GM21381 (cell line): ENCODE data around the gene DKK3.

Experiments
- ATAC-seq: cut with Tn5 transposase; IDR thresholded peaks from one replicate; pipeline ENCODE4 v1.9.1; 2021; ENCODE audit warnings: mild to moderate bottlenecking, moderate library complexity; ENCODE audit not compliant: unreplicated experiment

DKK3 gene

DNA sequence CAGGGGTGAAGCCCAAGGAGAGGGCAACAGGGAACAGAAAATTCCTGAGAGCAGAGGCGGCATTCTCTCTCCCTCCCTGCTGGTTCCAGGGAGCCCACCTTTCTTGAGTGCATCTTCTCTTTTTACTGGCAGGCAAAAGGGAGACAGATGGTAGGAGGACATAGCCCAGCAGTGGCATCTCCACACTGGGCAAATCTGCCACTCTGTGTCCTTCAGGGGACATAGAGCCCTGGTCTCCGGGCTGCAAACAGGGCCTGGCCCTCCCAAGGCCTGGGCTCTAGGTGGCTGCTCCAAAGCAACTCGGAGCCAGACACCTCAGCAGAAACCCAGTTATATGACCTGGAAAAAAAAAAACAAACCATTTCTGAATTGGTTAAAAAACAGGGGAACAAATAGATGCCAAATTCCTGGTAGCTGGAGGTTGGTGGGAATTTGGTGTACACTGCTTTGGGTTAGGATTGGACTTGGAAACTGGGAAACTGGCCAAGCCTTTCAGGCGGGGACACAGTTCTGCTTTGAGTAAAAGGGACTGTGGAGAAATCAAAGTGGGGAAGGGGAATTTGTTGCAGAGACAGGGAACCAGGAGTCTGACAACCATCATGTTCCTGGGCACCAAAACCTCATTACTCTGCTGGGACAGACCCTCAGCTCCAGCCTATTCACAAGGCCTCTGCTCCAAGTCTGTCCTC, 23.6 kb upstream of the DKK3 start:
- ATAC-seq: no peak

DNA sequence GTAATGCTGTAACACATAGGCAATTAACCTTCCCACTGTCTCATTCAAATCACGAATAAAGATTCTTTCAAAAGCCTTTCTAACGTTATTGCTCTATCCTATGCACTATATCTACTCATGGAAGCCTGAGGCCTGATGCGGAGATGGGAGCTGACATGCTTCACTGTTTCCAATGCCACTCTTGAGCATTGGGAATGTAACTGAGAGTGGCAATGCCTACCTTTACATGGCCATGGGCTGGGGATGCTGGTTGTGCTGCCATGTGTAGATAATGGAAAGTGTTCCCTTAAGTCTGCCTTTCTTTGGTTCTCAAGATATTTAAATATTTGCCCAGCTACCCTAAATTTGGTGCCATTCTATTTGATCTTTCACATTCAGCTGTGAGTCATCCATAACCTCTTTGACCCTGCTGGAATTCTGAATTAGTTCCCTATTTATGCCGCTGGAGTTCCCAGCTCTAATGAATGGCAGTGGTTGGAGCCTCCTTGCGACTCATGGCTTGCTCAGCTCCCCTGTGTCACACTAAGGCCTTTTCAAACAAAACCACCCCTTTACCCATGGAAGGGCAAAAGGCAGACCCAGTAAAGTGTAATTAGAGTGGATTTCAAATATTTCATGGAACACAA, 21.4 kb upstream of the DKK3 start:
- no peak for ATAC-seq

DNA sequence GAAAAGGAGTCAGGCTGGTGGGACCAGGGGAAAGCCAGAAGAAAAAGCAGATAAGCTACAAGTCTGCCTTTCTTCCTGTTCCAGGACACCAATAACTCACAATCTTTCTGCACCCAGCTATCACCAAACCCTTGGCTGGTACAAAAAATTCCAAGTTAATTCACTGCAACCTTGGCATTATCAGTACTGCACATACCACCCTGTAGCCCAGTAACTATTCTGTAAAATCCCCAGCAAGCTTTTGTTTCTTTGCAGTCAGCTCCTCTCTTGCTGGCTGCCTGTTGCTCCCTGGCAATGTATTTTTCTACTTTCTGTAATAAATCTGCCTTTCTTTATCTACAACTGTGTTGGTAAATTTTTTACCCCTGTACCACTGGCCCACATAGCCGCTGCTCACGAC, 20.7 kb upstream of the DKK3 start:
- ATAC-seq: no peak

DNA sequence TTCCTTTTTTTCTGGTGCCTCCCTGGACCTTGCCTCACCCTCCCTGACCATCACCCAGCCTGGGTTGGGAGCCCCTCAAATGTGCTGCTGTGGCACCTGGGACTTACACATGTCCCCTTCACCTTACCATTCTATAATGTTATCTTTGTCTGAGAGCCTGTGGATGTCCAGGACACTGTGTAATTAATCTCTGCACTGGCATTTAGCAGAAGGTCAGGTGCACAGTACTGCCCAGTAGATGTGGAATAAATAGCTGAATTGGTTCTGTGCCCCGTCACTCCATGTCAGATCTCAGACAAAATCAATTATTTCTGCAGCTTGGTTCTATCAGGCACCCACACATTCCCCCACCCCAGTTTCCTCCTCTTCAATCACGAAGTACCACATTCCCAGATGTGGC, 19.9 kb upstream of the DKK3 start:
- ATAC-seq: no peak

DNA sequence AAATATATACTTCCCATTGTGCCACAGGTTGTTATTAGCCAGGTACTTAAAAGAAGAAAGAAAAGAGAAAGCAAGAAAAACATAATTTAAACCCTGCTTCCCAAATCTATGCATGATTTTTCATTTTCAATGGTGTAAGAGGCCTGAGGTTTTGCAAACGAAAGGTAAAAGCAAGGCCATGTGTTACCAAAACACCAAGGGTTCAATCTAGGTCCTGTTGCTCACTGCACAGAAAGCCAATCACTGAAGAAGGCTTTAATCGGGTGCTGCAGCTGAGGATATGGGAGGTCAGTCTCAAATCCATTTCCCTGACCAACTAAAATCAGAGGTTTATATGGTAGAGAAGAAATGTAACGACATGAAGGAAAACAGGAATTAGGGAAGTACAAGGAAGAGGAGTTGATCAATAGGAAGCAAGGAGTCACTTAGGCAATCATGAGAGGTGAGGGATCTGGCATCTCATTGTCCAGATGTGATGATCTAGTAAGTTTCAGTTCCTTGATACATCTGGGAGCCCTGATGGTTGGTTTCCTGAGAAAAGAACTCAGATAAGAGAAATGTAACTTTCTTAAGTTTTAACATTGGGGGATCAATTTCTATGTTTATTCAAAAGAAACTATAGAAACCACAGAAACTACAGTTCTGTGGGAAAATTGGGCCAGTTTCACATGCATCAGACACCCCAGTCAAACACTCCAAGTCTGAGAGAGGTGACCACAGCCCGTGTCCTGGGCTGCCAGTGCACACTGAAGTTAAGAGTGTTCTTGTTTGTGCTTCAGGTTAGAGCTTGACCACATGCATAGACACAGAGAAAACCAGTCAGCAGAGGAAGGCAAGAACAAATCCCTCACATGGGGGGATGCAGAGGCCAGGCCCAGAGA, 18.1 kb upstream of the DKK3 start:
- ATAC-seq: peak; percentile 66

DNA sequence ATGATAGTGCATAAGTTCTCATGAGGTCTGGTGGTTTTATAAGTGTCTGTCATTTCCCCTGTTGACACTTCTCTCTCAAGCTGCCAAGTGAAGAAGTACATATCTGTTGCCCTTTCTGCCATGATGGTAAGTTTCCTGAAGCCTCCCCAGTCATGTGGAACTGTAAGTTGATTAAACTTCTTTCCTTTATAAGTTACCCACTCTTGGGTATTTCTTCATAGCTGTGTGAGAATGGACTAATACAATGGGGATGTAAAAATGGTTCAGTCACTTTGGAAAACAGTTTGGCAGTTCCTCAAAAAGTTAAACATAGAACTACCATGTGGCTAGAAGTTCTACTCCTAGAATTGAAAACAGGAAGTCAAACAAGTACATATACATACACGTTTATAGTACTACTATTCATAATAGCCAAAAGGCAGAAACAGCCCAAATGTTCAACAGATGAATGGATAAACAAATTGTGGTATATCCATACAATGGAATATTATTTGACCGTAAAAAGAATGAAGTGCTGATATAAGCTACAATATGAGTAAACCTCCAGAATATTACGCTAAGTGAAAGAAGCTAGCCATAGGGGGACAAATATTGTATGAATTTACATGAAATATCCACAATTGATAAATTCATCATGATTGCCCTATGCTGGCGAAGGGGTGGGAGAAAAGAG, 16.0 kb upstream of the DKK3 start:
- no peak for ATAC-seq

DNA sequence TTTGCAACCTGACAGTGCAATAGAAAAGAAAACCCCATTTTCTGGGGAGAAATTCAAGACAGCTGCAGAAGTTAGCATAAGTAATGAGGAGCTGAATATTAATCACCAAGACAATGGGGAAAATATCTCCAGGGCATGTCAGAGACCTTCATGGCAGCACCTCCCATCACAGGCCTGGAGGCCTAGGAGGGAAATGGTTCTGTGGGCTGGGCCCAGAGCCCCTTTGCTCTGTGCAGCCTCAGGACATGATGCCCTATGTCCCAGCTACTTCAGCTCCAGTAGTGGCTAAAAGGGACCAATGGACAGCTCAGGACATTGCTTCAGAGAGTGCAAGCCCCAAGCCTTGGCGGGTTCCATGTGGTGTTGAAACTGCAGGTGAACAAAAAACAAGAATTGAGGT, 14.6 kb upstream of the DKK3 start:
- no peak for ATAC-seq

DNA sequence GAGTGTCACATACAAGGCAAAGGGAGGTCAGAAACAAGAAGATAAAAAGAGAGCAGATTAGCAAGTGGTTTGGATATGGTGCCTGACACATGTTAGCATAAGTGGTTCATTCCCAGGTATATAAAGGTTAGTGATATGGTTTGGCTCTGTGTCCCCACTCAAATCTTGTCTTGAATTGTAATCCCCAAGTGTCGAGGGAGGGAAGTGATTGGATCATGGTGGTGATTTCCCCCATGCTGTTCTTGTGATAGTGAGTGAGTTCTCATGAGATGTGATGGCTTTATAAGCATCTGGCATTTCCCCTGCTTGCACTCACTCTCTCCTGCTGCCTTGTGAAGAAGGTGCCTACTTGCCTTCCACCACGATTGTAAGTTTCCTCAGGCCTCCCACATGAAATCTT, 12.1 kb upstream of the DKK3 start:
- no peak for ATAC-seq

DNA sequence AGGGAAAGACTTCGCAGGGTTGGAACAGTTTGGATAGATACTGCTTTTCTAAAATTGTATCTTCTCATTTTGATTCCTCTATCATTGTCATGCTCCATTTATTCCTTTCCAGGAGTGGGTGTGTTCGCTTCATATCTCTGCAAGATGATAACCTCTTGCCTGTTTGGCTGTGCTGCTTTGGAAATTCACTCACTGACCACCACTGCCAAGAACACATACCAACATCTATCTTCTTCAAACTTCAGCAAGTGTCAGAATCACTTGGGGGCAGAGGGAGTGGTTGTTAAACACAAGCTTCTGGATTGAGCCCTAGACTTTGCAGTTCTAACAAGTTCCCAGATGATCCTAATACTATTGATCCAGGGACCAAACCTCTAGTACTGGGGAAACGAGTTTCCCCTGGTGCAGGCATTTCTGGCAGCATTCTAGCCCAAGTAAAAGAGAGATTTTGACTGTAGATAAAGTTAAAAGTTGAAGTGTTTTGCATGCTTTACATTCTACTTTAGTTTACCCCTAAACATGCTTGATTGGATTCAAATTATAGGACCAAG, 11.5 kb upstream of the DKK3 start:
- no peak for ATAC-seq

DNA sequence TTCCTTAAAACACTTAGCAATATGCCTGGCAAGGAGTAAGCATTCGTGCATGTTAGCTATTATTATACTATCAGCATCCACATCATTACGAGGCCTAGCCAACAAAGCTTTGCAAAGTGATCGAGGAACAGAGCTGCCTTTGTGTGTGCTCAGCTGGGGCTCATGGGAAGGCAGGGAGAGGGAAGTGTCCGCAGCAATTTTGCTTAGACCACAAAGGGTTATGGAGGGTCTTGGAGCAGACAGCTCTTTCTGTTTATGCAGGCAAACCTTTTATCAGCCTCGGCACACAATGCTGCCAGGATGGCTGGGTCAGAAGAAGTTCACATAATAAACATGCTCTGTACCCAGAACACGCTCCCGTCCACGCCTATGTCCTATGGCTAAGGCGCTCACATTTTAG, 10.9 kb upstream of the DKK3 start:
- ATAC-seq: no peak

DNA sequence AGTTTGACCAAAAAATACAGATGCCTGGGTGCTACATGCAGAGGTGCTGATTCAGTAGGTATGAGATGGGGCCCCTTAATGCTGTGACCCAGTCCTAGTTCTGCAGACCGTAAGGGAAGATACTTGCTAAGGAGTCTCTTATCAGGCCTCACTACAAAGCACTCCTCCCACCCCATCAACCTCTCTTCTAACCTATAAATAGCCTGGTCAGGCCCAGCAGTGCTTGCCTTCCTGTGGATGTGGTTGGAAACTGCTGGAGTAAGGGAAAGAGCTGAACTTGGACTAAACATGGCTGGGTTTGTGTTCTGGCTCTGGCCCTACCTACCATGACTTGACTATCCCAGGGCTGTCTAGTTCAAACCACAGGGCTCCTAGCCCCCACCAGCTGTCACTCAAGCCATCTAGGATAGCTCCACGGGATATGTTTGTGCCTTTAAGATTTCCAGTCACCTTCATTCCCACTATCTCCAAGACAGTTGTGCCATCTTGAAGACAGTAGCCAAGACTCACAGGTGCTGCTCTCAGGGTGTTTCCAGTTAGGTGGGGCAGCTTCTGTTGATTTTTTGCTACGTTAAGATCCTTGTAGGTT, 9.5 kb upstream of the DKK3 start:
- no peak for ATAC-seq

DNA sequence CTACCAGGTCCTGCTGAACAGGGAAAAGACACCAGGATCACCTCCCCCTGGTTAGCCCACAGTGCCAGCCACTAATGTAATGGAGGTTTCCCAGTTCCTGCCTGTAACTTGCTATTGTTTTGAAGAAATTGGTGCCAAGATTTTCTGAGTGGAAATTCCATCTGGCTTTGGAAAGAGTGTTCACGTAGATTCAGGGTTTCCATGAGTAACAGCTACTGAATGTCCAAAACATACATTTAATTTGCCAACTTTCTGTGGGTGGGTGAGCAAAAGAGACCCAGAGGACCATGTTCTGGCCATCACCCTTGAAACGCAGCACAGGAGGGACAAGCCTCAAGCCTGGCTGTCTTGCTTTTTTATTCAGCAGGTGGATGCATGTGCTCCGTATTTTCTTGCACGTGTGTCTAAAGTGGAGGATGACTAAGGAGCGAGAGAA, 8.8 kb upstream of the DKK3 start:
- ATAC-seq: no peak

DNA sequence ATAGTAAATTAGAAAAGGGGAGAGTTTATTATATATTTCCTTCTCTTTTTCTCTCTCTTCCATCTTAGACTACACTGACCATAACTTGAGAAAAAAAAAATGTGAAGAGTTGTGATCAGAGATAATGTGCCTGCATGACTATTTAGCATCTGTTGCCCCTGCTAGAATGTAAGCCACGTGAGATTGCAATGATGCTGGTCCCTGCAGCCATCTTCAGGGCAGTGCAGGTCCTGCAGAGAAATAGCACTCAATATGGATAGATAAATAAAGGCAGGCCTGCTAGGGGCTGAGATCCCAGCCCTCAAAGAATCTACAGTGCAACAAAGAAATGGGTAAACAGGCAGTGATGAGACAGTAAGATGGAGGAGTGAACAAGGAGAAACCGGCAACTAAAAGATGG, 7.8 kb upstream of the DKK3 start:
- no peak for ATAC-seq

DNA sequence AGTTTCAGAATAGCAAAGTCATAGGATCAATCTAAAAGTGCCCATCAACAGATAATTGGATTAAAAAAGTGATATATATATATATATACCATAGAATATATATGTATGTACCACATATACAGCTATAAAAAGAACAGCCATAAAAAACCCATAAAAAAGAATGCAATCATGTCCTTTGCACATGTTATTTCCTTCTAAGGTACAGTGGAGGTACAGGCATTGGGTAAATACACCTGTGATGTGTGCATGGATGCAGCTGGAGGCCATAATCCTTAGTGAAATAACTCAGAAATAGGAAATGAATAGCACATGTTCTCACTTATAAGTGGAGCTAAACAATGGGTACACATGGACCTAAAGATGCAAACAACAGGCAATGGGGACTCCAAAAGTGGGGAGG, 7.1 kb upstream of the DKK3 start:
- no peak for ATAC-seq

DNA sequence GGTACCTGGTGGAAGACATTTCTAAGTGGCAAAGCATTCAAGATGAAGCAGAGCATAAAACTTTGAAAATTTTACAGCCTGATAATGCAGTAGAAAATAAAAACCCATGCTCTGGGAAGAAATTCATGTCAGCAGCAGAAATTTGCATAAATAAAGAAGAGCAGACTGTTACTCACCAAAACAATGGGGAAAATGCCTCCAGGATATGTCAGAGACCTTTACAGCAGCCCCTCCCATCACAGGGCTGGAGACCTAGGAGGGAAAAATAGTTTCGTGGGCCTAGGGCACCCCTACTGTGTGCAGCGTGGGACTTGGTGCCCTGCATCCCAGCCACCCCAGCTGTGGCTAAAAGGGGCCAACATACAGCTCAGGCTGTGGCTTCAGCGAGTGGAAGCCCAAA, 5.4 kb upstream of the DKK3 start:
- no peak for ATAC-seq

DNA sequence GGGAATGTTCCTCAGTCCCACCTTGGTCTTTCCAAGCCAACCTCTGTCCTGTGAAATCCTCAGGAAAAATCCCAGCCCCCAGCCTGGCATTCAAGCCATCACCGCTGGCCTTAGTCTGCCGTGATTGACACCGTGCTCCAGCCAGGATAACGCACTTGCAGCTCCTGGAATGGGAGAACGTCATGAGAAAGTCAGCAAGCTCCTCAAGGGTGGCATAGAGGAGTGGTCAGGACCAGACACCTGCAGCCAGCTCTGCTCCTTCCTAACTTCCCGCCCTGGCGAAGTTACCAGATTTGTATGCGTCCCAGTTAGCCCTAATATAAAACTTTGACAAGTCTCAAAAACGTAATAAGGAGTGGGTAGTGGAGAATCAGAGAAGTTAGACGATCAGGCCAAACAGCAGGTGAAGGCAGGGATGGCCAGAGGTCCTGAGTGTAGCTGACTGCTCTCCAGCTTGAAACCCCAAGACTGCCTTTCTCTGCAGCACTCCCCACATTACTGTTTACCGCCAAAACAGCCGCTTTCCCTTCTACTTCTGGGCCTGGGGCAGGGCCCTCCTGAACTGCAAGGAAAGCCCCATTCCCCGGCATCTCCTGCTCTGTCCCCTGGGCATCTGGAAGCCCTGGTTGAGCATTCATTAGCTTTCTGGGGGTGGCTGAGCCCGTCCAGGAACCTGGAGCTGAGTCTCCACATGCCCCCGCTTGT, 1.3 kb upstream of the DKK3 start:
- no peak for ATAC-seq

DNA sequence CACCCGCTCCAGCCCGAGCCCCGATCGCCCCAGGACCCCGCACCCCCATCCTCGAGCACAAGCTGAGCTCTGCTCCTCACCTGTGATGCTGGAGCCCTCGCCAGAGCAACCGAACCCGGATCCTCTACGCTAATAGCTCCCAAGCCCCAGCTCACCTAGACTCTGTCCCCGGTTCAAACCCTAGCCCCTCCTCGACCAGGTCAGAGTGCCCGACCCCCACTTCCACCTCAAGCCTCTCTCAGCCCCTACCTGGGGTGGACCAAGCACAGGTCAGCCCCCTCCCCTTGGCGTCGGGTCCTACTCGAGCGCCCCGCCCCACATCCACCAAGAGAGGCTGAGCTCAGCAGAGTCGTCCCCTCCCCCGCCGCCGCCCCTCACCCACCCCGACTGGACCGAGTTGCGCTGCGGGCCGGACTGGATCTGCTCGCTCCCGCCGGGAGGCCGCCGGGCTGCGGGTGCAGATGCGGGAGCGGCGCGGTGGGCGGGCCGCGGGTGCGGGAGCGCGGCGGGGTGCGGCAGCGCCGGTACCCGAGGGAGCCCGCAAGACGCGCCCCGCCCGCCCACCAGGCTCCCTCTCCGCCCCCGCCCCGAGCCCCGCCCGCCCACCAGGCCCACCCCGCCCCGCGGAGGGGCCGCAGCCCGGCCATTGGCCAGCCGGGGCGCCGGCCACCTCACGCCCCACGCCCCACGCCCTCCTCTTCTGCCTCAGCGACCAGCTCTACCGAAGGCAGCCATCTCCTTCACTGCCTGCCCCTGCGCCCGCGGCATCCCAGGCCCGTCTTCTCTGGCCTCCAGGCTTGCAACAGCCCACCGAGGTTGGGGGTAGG, 577 bp upstream of the DKK3 start:
- ATAC-seq: no peak

DNA sequence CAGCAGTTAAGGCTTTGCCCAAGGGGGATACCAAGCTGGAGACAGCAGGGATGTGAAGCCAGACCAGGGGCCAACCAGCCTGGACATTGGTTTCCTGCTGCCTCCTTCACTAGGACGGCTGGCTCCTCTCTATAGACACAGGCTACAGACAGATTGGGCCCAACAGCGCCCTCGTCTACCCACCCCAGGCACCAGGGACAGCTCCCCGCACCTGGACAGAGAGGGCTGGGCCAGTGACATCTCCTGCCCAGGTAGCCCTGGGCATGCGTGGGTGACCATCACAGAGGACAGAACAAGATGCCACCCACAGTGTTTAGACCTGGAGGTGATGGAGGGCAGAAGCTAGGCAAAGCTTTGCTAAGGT, 1.2 kb downstream of the DKK3 start:
- no peak for ATAC-seq

DNA sequence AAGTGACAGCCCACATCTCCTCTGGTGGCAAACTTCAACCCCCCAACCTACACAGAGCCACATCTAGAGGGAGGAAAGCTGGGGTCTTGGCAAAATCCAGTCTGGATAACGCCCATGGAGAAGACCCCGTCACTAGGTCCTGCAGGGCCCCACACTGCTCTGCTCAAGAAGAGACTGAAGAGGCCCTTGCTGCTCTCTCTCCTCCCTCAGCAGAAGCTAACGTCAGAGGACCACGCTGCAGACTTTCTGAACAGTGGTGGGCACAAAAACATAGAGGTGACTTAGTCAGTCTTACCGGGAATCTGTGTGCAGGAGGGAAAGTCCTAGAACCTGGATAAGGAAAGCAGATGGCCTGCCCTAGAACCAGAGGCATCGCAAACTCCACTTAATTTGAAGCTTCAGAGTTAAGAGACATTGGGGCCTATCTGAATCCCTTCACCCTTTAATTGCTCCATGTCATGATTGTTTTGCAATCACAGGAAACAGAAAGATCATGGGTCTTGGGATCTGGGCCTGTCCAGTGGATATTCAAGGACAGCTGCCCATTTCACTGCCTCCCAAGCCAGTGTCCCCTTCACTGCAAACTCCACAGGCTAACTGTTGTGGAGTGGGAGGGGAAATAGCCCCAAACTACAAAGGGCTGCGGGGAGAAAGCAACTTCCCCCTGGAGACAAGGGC, 1.7 kb downstream of the DKK3 start:
- no peak for ATAC-seq
